HG03442 (cell line): ENCODE data around the gene ZNF70.

ENCODE experiments used
- ATAC-seq: cut with Tn5 transposase; IDR thresholded peaks from one replicate; pipeline ENCODE4 v1.9.1; 2021; ENCODE audit warnings: mild to moderate bottlenecking, moderate library complexity; ENCODE audit not compliant: unreplicated experiment

The ZNF70 gene

DNA sequence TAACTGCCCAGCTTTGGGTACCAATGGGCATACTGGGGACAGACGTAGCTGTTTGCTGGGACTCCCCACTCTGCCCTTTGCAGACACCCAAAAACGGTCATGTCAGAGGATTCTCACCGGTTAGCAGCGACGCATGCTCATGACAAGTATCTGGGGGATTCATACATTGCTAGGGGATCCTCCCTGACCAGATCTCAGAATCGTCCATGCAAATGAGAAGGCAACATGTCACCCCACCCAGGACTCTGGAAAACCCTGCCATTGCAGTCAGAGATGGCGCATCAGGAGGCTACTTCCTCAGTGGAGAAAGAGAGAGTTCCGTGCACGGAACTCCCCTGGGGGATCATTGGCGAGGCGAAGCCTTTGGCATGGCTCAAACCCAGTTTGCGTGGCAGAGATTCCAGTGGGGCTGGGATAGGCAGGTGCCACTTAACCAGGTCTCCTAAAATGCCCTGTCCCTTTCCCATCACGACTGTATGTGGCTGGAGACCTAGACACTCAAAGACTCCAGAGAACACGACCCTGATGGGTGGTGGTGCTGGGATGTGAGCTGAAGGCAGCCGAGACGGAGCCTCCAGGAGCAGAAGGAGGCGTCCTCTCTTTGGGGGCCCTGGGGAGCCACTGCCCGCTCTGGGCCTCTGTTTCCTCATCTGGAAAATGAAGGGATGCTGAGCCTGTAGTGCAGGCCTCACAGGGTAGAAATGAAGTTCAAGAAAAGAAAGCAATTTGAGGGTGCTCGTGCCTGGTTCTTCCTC lies 55.2 kb downstream of the ZNF70 start:
- ATAC-seq, result no peak

DNA sequence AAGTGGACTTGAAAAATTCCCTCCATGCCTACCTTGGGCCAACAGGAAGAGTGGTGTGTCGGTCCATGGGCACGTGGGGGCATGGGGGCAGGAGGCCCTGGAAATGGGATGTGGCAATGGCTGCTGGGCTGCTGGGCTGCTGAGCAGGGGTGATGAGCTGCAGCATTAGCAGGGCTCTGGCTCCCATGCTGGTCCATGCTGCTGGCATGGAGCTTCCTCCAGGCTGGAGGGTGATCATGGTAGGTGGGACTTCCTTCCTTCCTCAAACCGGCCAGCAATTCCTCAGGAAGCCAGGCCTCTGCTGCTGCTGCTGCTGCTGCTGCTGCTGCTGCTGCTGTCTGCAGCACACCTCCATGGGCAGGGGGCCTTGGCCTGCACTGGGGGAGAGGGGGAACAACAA lies 55.8 kb downstream of the ZNF70 start:
- no peak for ATAC-seq

DNA sequence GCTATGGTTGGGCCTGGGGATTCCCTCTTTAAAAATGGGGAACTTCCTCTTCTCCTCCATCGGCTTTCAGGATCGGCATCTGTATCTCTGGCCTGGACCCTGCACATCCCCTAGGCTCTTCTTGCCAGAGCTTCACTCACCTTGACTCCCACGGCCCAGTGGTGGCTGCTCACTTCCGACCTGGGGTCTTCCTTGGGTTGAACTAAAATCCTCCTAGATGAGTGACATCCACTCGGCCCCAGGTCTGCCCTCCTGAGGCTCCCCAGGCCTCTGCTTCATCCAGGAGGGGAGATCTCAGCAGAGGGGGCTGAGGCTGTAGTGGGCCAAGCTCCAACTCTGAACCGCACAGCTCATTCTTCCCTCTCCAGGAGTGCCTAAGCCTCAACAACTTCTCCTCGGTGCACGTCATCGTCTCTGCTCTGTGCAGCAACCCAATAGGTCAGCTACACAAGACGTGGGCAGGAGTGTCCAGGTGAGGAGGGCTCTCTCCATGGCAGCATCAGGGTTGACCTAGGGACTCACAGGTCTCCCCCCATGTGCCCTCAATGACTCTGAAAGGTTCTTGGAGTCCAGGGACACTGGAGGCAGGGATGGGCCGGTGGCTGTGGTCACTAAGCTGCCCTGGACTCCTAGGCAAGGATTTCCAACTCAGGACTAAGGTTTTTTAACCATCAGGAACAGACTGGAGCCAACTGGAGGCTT lies 56.8 kb downstream of the ZNF70 start:
- ATAC-seq, result no peak

DNA sequence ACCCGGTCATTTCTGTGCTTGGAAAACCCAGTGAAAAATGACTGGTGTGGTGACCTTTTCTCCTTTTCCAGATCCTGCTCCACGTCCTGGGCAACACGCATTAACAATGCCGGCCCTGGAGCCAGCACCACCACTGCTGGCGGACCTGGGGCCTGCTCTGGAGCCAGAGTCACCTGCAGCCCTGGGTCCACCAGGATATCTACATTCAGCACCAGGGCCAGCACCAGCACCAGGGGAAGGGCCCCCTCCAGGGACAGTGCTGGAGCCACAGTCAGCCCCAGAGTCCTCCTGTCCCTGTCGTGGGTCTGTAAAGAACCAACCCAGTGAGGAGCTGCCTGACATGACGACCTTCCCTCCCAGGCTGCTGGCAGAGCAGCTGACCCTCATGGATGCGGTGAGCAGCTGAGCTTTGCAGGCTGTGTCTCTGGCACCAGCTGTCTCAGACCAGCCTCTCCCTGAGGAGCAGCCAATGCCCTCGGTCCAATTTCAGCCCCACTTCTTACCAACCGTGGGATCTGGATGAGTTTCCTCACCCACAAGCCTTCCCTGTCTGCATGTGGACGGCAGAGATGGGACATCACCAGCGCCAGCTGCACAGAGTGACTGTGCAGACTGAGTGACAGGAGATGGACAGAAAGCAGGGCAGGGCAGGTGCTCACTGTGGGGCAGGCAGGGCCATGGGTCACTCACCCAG lies 58.2 kb downstream of the ZNF70 start:
- ATAC-seq, result no peak

DNA sequence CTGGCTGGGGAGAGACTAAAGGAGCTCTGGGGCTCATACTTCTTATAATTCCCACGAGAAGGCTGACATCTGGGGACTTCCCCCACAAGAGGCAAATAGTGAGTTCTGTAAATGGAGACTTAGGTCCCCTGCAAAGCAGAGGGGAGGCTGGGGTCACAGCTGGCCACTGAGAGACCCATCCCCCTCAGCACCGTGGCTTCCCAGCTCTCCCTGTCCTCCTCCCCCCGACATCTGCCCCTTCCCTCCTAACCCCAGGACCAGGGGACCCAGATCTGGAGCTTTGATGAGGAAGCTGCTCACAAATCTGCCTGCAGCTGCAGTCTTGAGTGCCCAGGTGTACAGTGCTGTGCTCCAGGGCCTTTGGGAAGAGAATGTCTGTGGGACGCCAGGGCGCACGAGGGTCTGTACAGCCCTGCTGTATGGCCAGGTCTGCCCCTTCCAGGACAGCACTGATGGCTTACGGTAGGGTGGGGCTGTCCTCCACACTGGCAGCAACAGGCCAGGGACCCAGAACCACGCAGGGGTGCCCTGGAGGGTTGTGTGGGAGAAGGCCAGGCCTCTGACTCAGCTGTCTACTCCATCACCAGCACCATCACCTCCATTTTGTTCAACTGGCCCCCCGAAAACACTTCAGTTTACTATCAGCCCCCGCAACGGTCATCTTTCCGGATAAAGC lies 59.0 kb downstream of the ZNF70 start:
- ATAC-seq, result no peak

DNA sequence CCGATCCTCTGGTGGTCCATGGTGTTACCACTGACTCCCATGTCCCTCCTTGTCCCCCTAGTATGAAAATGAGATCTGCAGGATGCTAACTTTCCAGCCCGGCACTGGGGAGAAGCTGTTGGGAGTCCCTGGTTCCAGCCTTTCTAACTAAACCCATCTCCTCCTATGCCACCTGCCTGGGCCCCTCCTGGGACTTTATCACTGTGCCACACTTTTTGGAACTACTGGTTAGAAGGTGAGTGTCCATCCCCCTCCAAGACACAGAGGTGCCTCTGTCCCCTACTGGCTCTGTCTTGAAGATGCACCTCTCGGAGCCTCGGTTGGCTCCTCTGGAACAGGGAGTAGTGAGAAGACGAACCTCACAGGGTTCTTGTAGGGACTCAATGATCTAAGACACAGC lies 60.2 kb downstream of the ZNF70 start, which contains the start of gene RGL4:
RGL4 (plus strand) TSS at position 301 of the 400 bp plus-strand sequence. CDS start 1,018 bp downstream, outside the sequence.
- ATAC-seq, result no peak

DNA sequence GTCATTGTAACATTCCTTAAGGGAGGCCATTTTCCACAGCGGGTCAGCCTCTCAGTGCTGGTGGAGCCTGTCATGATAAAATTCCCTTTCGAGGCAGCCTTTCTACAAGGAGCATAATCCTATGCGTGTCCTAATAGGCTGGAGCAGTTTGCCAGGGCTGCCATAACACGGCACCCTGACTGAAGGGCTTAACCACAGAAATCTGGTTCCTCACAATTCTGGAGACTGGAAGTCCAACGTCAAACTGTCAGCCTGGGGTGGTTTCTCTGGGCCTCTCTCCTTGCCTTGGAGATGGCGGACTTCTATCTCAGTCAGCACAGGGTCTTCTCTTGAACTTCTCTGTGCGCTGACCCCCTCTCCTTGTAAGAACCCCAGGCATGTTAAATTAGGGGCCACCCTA lies 61.5 kb downstream of the ZNF70 start:
- no peak for ATAC-seq
